Upper lobe of right lung (tissue), 1 donor: ENCODE measurements around the gene GALNT9. TPM values are rescaled to one million over a fixed set of nuclear protein-coding genes. Genes with fewer than 3 reads are reported as not detected.

Source experiments
- ATAC-seq: fragments of 200-7000 bp; cut with Tn5 transposase; one replicate; pipeline ENCODE4 v1.9.1; 2020; ENCODE audit warnings: mild to moderate bottlenecking, moderate library complexity
- DNase-seq: peaks from one replicate; pipeline ENCODE4 v3.0.0-alpha.2; 2020
- H3K27ac ChIP-seq: fragments of 200-600 bp; one replicate; pipeline ENCODE4 v1.8.0; 2022
- H3K27me3 ChIP-seq: fragments of 200-600 bp; one replicate; pipeline ENCODE4 v1.8.0; 2022; ENCODE audit warnings: mild to moderate bottlenecking
- H3K36me3 ChIP-seq: fragments of 200-600 bp; one replicate; pipeline ENCODE4 v1.8.0; 2022
- H3K4me1 ChIP-seq: fragments of 200-600 bp; one replicate; pipeline ENCODE4 v1.8.0; 2022
- H3K4me3 ChIP-seq: fragments of 200-600 bp; one replicate; pipeline ENCODE4 v1.8.0; 2022; ENCODE audit warnings: mild to moderate bottlenecking
- H3K9me3 ChIP-seq: fragments of 200-600 bp; one replicate; pipeline ENCODE4 v1.8.0; 2022
- CTCF ChIP-seq: fragments of 200-600 bp; IDR thresholded peaks from one replicate; pipeline ENCODE4 v1.8.0; 2022; ENCODE audit warnings: antibody characterized with exemption
- intact Hi-C: fragments of 100-400 bp; cut with DNase I; formaldehyde crosslinking; loops from one replicate; pipeline ENCODE4 v1.11.0; 2022
- total RNA-seq: library from RNA; stranded (reverse); fragmentation: NEBNext Ultra II Directional; extraction: Animal tissue kit (Norgen Biotek cat#: 25700); gene quantifications from one replicate; pipeline ENCODE4 v1.2.1, GENCODE V29; 2021
- donor health status: DM: no; HTN: yes; CAD: no; lungs with severe emphysema.

The GALNT9 gene
- total RNA-seq, 1 donor from 2014 or later, result 1.6 TPM

GRCh38 chr12:132215299-132215989, 113.9 kb downstream of the GALNT9 start:
- ATAC-seq, result no peak
- Histone ChIP-seq H3K9me3 (no peaks in the 10 kb centered on the region), H3K27ac (no peak overlapping the region), H3K27me3 (peaks cover 5% of the 10 kb centered on the region), H3K4me3 (no peak overlapping the region), H3K4me1 (no peaks in the 10 kb centered on the region), H3K36me3 (no peaks in the 10 kb centered on the region)
- TF ChIP-seq CTCF, result no peak
- intact Hi-C loops, result no loop called here
- no peak for DNase-seq

- Histone ChIP-seq H3K27ac (no peak overlapping the region), H3K9me3 (no peaks in the 10 kb centered on the region), H3K4me1 (no peaks in the 10 kb centered on the region), H3K27me3 (peaks cover 3% of the 10 kb centered on the region), H3K4me3 (no peak overlapping the region), H3K36me3 (no peaks in the 10 kb centered on the region)
- ATAC-seq (no peak), DNase-seq (no peak)
- intact Hi-C loops, result no loop called here
- no peak for TF ChIP-seq CTCF
Observed at GRCh38 chr12:132214891-132215290, 114.5 kb downstream of the GALNT9 start.

GRCh38 chr12:132214161-132214476, 115.3 kb downstream of the GALNT9 start:
- H3K9me3 ChIP-seq, result no peaks in the 10 kb centered on the region
- no peaks in the 10 kb centered on the region for H3K36me3 ChIP-seq
- no peaks in the 10 kb centered on the region for H3K4me1 ChIP-seq
- no peaks in the 10 kb centered on the region for H3K27me3 ChIP-seq
- no peak overlapping the region for H3K27ac ChIP-seq
- TF ChIP-seq CTCF, result no peak
- ATAC-seq (no peak), DNase-seq (no peak)
- intact Hi-C loops, result no loop called here
- H3K4me3 ChIP-seq, result no peak overlapping the region

GRCh38 chr12:132213359-132214160, 115.8 kb downstream of the GALNT9 start:
- Histone ChIP-seq H3K9me3 (no peaks in the 10 kb centered on the region), H3K27ac (no peak overlapping the region), H3K36me3 (no peaks in the 10 kb centered on the region), H3K27me3 (no peaks in the 10 kb centered on the region), H3K4me3 (no peak overlapping the region), H3K4me1 (no peaks in the 10 kb centered on the region)
- no peak for DNase-seq
- ATAC-seq, result peak; percentile 20
- TF ChIP-seq CTCF, result no peak
- intact Hi-C loops, result no loop called here

GRCh38 chr12:132211816-132212215, 117.6 kb downstream of the GALNT9 start:
- no peaks in the 10 kb centered on the region for H3K9me3 ChIP-seq
- H3K36me3 ChIP-seq, result no peaks in the 10 kb centered on the region
- no peaks in the 10 kb centered on the region for H3K4me1 ChIP-seq
- peaks cover 6% of the 10 kb centered on the region for H3K27me3 ChIP-seq
- DNase-seq (no peak), ATAC-seq (no peak)
- TF ChIP-seq CTCF, result no peak
- intact Hi-C loops, result no loop called here
- no peak overlapping the region for H3K27ac ChIP-seq
- no peak overlapping the region for H3K4me3 ChIP-seq
